Ecto neural progenitor cell (in vitro differentiated cells): ENCODE measurements around the gene HCFC2.
A peak's percentile ranks its signal among the peaks of the same experiment; 100 is the strongest.
"Not testable (repeated sequence)": the region's sequence is repeated elsewhere in the genome, so short reads cannot be mapped to it uniquely, and the experiment has no call there.

Source experiments
- DNase-seq: peaks from one replicate; pipeline ENCODE4 v3.0.0-alpha.2; 2018; ENCODE audit warnings: low spot score

The HCFC2 gene

GRCh38 chr12:104064031-104064841, at the start of gene HCFC2:
Gene HCFC2 (plus strand): TSS chr12:104064531. CDS start chr12:104064561, 30 bp downstream.
- peak; percentile 96 for DNase-seq

GRCh38 chr12:104021862-104022261, 42.5 kb upstream of the HCFC2 start:
- not testable (repeated sequence) for DNase-seq

- DNase-seq: no peak
Observed at GRCh38 chr12:104022786-104023185, 41.5 kb upstream of the HCFC2 start.

- no peak for DNase-seq
Observed at GRCh38 chr12:104023710-104024109, 40.6 kb upstream of the HCFC2 start.

- DNase-seq: no peak
Observed at GRCh38 chr12:104024348-104024747, 40.0 kb upstream of the HCFC2 start.

GRCh38 chr12:104025771-104026170, 38.6 kb upstream of the HCFC2 start:
- no peak for DNase-seq

GRCh38 chr12:104026841-104027599, 37.3 kb upstream of the HCFC2 start:
- no peak for DNase-seq

GRCh38 chr12:104030596-104030995, 33.7 kb upstream of the HCFC2 start:
- DNase-seq: not testable (repeated sequence)

- DNase-seq: not testable (repeated sequence)
Observed at GRCh38 chr12:104036143-104036542, 28.2 kb upstream of the HCFC2 start.

- not testable (repeated sequence) for DNase-seq
Observed at GRCh38 chr12:104039769-104040168, 24.6 kb upstream of the HCFC2 start.

- DNase-seq: no peak
Observed at GRCh38 chr12:104042580-104042979, 21.8 kb upstream of the HCFC2 start.

- no peak for DNase-seq
Observed at GRCh38 chr12:104044158-104044557, 20.2 kb upstream of the HCFC2 start.

GRCh38 chr12:104046306-104046705, 18.0 kb upstream of the HCFC2 start:
- no peak for DNase-seq

GRCh38 chr12:104048162-104048561, 16.2 kb upstream of the HCFC2 start:
- DNase-seq: no peak

- no peak for DNase-seq
Observed at GRCh38 chr12:104048811-104049210, 15.5 kb upstream of the HCFC2 start.

- DNase-seq: no peak
Observed at GRCh38 chr12:104049278-104049902, 14.9 kb upstream of the HCFC2 start.

- peak; percentile 81 for DNase-seq
Observed at GRCh38 chr12:104049903-104050356, 14.4 kb upstream of the HCFC2 start, which contains the start of gene GLT8D2. Gene GLT8D2 (minus strand): TSS chr12:104050187. CDS start chr12:104019648, 30,539 bp downstream.

GRCh38 chr12:104050436-104050835, 13.9 kb upstream of the HCFC2 start:
- no peak for DNase-seq

GRCh38 chr12:104054681-104055346, 9.5 kb upstream of the HCFC2 start:
- DNase-seq: no peak

GRCh38 chr12:104055686-104056388, 8.5 kb upstream of the HCFC2 start:
- DNase-seq: no peak

- DNase-seq: no peak
Observed at GRCh38 chr12:104056419-104056972, 7.8 kb upstream of the HCFC2 start.
